GM12878 (cell line): ENCODE measurements around the gene TEC. TPM values are rescaled to one million over a fixed set of nuclear protein-coding genes. Genes with fewer than 3 reads are reported as not detected.

Experiments
- ATAC-seq: fragments of 200-7000 bp; cut with Tn5 transposase; 3 replicates; pipeline ENCODE4 v1.9.1; 2020; ENCODE audit warnings: mild to moderate bottlenecking, moderate library complexity
- BruUV-seq: library from RNA; stranded (reverse); fragments of 400-500 nt; replicated peaks from 2 replicates; lab custom pipeline; 2021; lab: Mats Ljungman, UMichigan
- CTCF ChIA-PET: fragments of 300-600 bp; sonication (Branson Sonifier 250); formaldehyde crosslinking; extraction: SDS; loops from one replicate; lab custom pipeline; 2021; ENCODE audit warnings: inconsistent platforms; lab: Yijun Ruan, JAX
- POLR2A ChIA-PET: fragments of 350-600 bp; formaldehyde crosslinking; extraction: SDS; loops from one replicate; lab custom pipeline; 2021; ENCODE audit warnings: inconsistent platforms; lab: Charles Lee
- RAD21 ChIA-PET: fragments of 300-600 bp; sonication (Branson Sonifier 250); formaldehyde crosslinking; loops from one replicate; lab custom pipeline; 2023; ENCODE audit warnings: antibody characterized with exemption; ENCODE audit not compliant: unreplicated experiment; lab: Charles Lee
- SMC1A ChIA-PET: fragments of 300-600 bp; sonication (Branson Sonifier 250); formaldehyde crosslinking; loops from one replicate; lab custom pipeline; 2023; ENCODE audit not compliant: unreplicated experiment, uncharacterized antibody; lab: Charles Lee
- DNase-seq: peaks from one replicate; pipeline ENCODE4 v3.0.0-alpha.2; 2011; ENCODE audit warnings: low read depth, low spot score
- FAIRE-seq: peaks from 3 replicates; lab custom pipeline; 2011; peaks lifted over from hg19 to GRCh38; lab: Jason Lieb, UNC
- H2AFZ ChIP-seq: 2 replicates; pipeline ENCODE4 v1.6.0; 2011; ENCODE audit warnings: low read depth, low read length, control low read depth; ENCODE audit not compliant: control insufficient read depth
- H3K27ac ChIP-seq: 2 replicates; pipeline ENCODE4 v1.5.1; 2011; ENCODE audit warnings: control low read depth; ENCODE audit not compliant: control insufficient read depth, insufficient read depth
- H3K27me3 ChIP-seq, 2 experiments: replicated peaks in 1 of 2; 2 replicates each; pipeline versions ENCODE4 v1.6.0 to v1.6.1; 2011; ENCODE audit warnings: low read length in 1 of 2; ENCODE audit not compliant: control insufficient read depth in 2 of 2, insufficient read depth in 2 of 2
- H3K36me3 ChIP-seq, 2 experiments: 2 replicates each; pipeline ENCODE4 v1.5.1; 2011; ENCODE audit warnings: low read length in 1 of 2; ENCODE audit not compliant: control insufficient read depth in 2 of 2, insufficient read depth in 2 of 2
- H3K4me1 ChIP-seq: 2 replicates; pipeline ENCODE4 v1.6.1; 2011; ENCODE audit warnings: mild to moderate bottlenecking, low read length, moderate library complexity, mixed read lengths; ENCODE audit not compliant: control insufficient read depth, insufficient read depth
- H3K4me2 ChIP-seq: 2 replicates; pipeline ENCODE4 v1.6.0; 2011; ENCODE audit warnings: control low read depth; ENCODE audit not compliant: control insufficient read depth, insufficient read depth
- H3K4me3 ChIP-seq: fragments of 200-600 bp; sonication (generic); 2 replicates; pipeline ENCODE4 v1.5.1; 2016
- H3K79me2 ChIP-seq: 2 replicates; pipeline ENCODE4 v1.6.0; 2011; ENCODE audit warnings: low read length; ENCODE audit not compliant: control insufficient read depth, insufficient read depth
- H3K9ac ChIP-seq: 2 replicates; pipeline ENCODE4 v1.8.0; 2011; ENCODE audit warnings: low read length, control low read depth, mixed read lengths; ENCODE audit not compliant: control insufficient read depth, insufficient read depth
- H3K9me3 ChIP-seq: replicated peaks from 3 replicates; pipeline ENCODE4 v1.5.1; 2011; ENCODE audit warnings: mild to moderate bottlenecking, low read length; ENCODE audit not compliant: control insufficient read depth, insufficient read depth
- H4K20me1 ChIP-seq: 2 replicates; pipeline ENCODE4 v1.6.0; 2011; ENCODE audit not compliant: control insufficient read depth, insufficient read depth
- ATF2 ChIP-seq: IDR thresholded peaks from 2 replicates; pipeline ENCODE4 v1.6.1; 2012; ENCODE audit warnings: low read length, inconsistent platforms
- KDM1A ChIP-seq: fragments of 200-600 bp; sonication (generic); IDR thresholded peaks from 2 replicates; pipeline ENCODE4 v1.6.1; 2016; ENCODE audit warnings: borderline replicate concordance
- SMC3 ChIP-seq: IDR thresholded peaks from 2 replicates; pipeline ENCODE4 v1.6.1; 2011; ENCODE audit warnings: low read length, improper control_type of control experiment, borderline replicate concordance
- TCF3 ChIP-seq: IDR thresholded peaks from 2 replicates; pipeline ENCODE4 v1.6.1; 2012; ENCODE audit warnings: low read depth, mild to moderate bottlenecking, low read length, borderline replicate concordance; ENCODE audit not compliant: insufficient read depth
- TCF7 ChIP-seq: IDR thresholded peaks from 2 replicates; pipeline ENCODE4 v1.6.1; 2014; ENCODE audit warnings: antibody characterized with exemption, borderline replicate concordance
- ZNF24 ChIP-seq: fragments of 450-650 bp; IDR thresholded peaks from 2 replicates; pipeline ENCODE4 v1.6.1; 2017; ENCODE audit warnings: antibody characterized with exemption, mild to moderate bottlenecking
- WGBS: methylation state at CpG from one replicate; pipeline ENCODE4 v1.1.6; 2016; ENCODE audit warnings: low lambda C conversion rate; ENCODE audit not compliant: insufficient replicate concordance, insufficient coverage; ENCODE audit errors: missing lambda C conversion rate; 5-methylcytosine and 5-hydroxymethylcytosine counted together
- in situ Hi-C: fragments of 300-500 bp; cut with MboI; formaldehyde crosslinking; loops from 9 replicates; pipeline ENCODE4 v1.14.3; 2018; ENCODE audit warnings: mixed read lengths
- intact Hi-C: fragments of 100-400 bp; cut with micrococcal nuclease; formaldehyde crosslinking; loops from one replicate; pipeline ENCODE4 v1.14.2; 2022; ENCODE audit not compliant: unreplicated experiment
- polyA plus RNA-seq, 11 experiments: library from polyadenylated mRNA; depleted of rRNA in 4 of 11; unstranded in 6 of 11; stranded (reverse) in 5 of 11; fragments of >200 nt; fragmentation: Nextera tagmentation in 4 of 11; fragmentation: Illumina TruSeq in 1 of 11; extraction: Ambion mirVana in 4 of 11; extraction: Trizol in 1 of 11; gene quantifications; 1 replicate in 1 of 11; 2 replicates in 10 of 11; pipeline versions ENCODE4 v1.2.1 to v1.2.3, GENCODE V29; 2011 to 2016; ENCODE audit warnings: inconsistent platforms in 2 of 11, missing spikeins in 2 of 11, low read depth in 1 of 11
- total RNA-seq, 4 experiments: library from RNA; depleted of rRNA in 3 of 4; stranded (reverse); fragments of >200 nt in 3 of 4; fragmentation: Illumina TruSeq in 1 of 4; extraction: Trizol in 1 of 4; gene quantifications; 2 replicates each; pipeline versions ENCODE4 v1.2.1 to v1.2.3, GENCODE V29; 2013 to 2021

Gene TEC
- total and polyA plus RNA-seq, 10 of the 15 experiments (the other 5 are each of a cell fraction or from before 2014, with no cell fraction given), result 7.4 to 27.2 (median 17.1) TPM

- no peak for DNase-seq
- Histone ChIP-seq H4K20me1 (no peaks in the 10 kb centered on the region), H3K27me3 (no peaks in the 10 kb centered on the region), H3K4me2 (no peak overlapping the region), H3K4me1 (peaks cover 3% of the 10 kb centered on the region; the same call in 1 of the 2 replicates), H3K9ac (no peak overlapping the region), H3K4me3 (no peak overlapping the region), H3K9me3 (no peaks in the 10 kb centered on the region; the same call in 2 of the 3 replicates), H2AFZ (no peak overlapping the region), H3K79me2 (peaks cover 49% of the 10 kb centered on the region), H3K27ac (no peak overlapping the region), H3K36me3 (peaks cover 6 to 8% of the 10 kb centered on the region in 2 experiments)
- in situ Hi-C loops, result no loop called here
- TF ChIP-seq TCF3 (no peak), KDM1A (no peak), ZNF24 (no peak), SMC3 (no peak), ATF2 (no peak), TCF7 (no peak)
- intact Hi-C loops, result no loop called here
- 100% methylated on average over 1 of the region's 1 CpG for WGBS
- CTCF ChIA-PET, result no interaction called here
- SMC1A ChIA-PET, result interaction anchor here (1.8 to 13.5 kb wide), 4 partner anchors 13 to 28 kb away, joined by 4 to 124 read pairs (median 22); no protein-coding TSS in a partner anchor
- no TSS peak for BruUV-seq
- ATAC-seq, result no peak; the same call in 2 of the 3 replicates
- RAD21 ChIA-PET, result interaction anchor here (1.5 kb wide), 1 partner anchor 9 kb away, joined by 3 read pairs; no protein-coding TSS in a partner anchor
- POLR2A ChIA-PET, result no interaction called here
- FAIRE-seq, result no peak
Observed at GRCh38 chr4:48228949-48229348, 40.7 kb downstream of the TEC start.
